Activated naive CD8-positive, alpha-beta T cell treated with anti-CD3 and anti-CD28 coated beads, Interleukin-2, amount 50 U/mL, for 24 hours (primary cell): Measurements from ENCODE around the gene PASK.

Experiments used
- ATAC-seq: fragments of 150-1000 bp; cut with Tn5 transposase; one replicate; pipeline ENCODE4 v1.10.0; 2021
- DNase-seq: peaks from one replicate; pipeline ENCODE4 v3.0.0; 2021
- H3K27ac Mint-ChIP-seq: one replicate; pipeline ENCODE4 v1.8.0; 2021; ENCODE audit warnings: mild to moderate bottlenecking, mixed read lengths
- H3K27me3 Mint-ChIP-seq: one replicate; pipeline ENCODE4 v1.8.0; 2021; ENCODE audit warnings: mixed read lengths
- H3K36me3 Mint-ChIP-seq: one replicate; pipeline ENCODE4 v1.8.0; 2021; ENCODE audit warnings: low read depth, mixed read lengths
- H3K4me1 Mint-ChIP-seq: one replicate; pipeline ENCODE4 v1.8.0; 2021; ENCODE audit warnings: mixed read lengths
- H3K4me3 Mint-ChIP-seq: one replicate; pipeline ENCODE4 v1.8.0; 2021; ENCODE audit warnings: mild to moderate bottlenecking, moderate library complexity, mixed read lengths
- H3K9me3 Mint-ChIP-seq: one replicate; pipeline ENCODE4 v1.8.0; 2021; ENCODE audit warnings: mixed read lengths

PASK gene

GRCh38 chr2:241063093-241063551 is 86.2 kb downstream of the PASK start:
- no peaks in the 10 kb centered on the region for H3K9me3 Mint-ChIP-seq
- H3K36me3 Mint-ChIP-seq: no peaks in the 10 kb centered on the region
- no peak overlapping the region for H3K4me3 Mint-ChIP-seq
- ATAC-seq (no peak), DNase-seq (no peak)
- no peaks in the 10 kb centered on the region for H3K27me3 Mint-ChIP-seq
- no peak overlapping the region for H3K27ac Mint-ChIP-seq
- H3K4me1 Mint-ChIP-seq: no peaks in the 10 kb centered on the region

GRCh38 chr2:241062389-241063092 is 86.7 kb downstream of the PASK start:
- Mint-ChIP-seq H3K4me3 (no peak overlapping the region), H3K27me3 (no peaks in the 10 kb centered on the region), H3K36me3 (no peaks in the 10 kb centered on the region), H3K27ac (no peak overlapping the region), H3K9me3 (no peaks in the 10 kb centered on the region), H3K4me1 (no peaks in the 10 kb centered on the region)
- DNase-seq (no peak), ATAC-seq (no peak)

GRCh38 chr2:241061275-241061674 is 88.0 kb downstream of the PASK start:
- no peak for DNase-seq
- no peak for ATAC-seq
- no peaks in the 10 kb centered on the region for H3K9me3 Mint-ChIP-seq
- H3K4me1 Mint-ChIP-seq: no peaks in the 10 kb centered on the region
- H3K27me3 Mint-ChIP-seq: no peaks in the 10 kb centered on the region
- H3K4me3 Mint-ChIP-seq: no peak overlapping the region
- no peaks in the 10 kb centered on the region for H3K36me3 Mint-ChIP-seq
- no peak overlapping the region for H3K27ac Mint-ChIP-seq
